Stomach (tissue), 4 donors: ENCODE results near the gene KRTAP10-3.

Source experiments
- CTCF ChIP-seq, 7 experiments: fragments of 450-650 bp in 4 of 7; fragments of 200-600 bp in 3 of 7; sonication (generic) in 3 of 7; IDR thresholded peaks; one replicate each; pipeline ENCODE4 v1.5.1; 2016 to 2019; ENCODE audit warnings: antibody characterized with exemption in 7 of 7, control low read depth in 2 of 7, mild to moderate bottlenecking in 1 of 7
- EP300 ChIP-seq: sonication (generic); formaldehyde crosslinking; IDR thresholded peaks from one replicate; pipeline ENCODE4 v1.6.1; 2017; ENCODE audit warnings: antibody characterized with exemption
- POLR2A ChIP-seq, 4 donors: fragments of 450-650 bp; IDR thresholded peaks; one replicate each; pipeline ENCODE4 v1.6.1; 2016; ENCODE audit warnings: antibody characterized with exemption in 4 of 4, control low read depth in 2 of 4, mild to moderate bottlenecking in 1 of 4, moderate library complexity in 1 of 4

GRCh38 chr21:44567481-44568171, 9.0 kb upstream of the KRTAP10-3 start:
- TF ChIP-seq POLR2A (IDR thresholded peaks at IDR 0.05) (no peak), CTCF (IDR thresholded peaks at IDR 0.05) (no peak), EP300 (no peak)
